Muscle layer of colon (tissue), 2 donors: ENCODE measurements around the gene TXNDC2.

ENCODE experiments used
- H3K27ac ChIP-seq: one replicate; pipeline ENCODE4 v1.7.0; 2013; ENCODE audit warnings: low read depth, mild to moderate bottlenecking, low read length, moderate library complexity
- H3K27me3 ChIP-seq, 2 donors: one replicate each; pipeline ENCODE4 v1.7.0; 2013; ENCODE audit warnings: low read length in 2 of 2, mild to moderate bottlenecking in 2 of 2; ENCODE audit not compliant: insufficient read depth in 2 of 2, control insufficient read depth in 1 of 2
- H3K36me3 ChIP-seq: one replicate; pipeline ENCODE4 v1.7.0; 2013; ENCODE audit warnings: mild to moderate bottlenecking, low read length; ENCODE audit not compliant: insufficient read depth
- H3K4me1 ChIP-seq: one replicate; pipeline ENCODE4 v1.7.0; 2013; ENCODE audit warnings: mild to moderate bottlenecking, low read length; ENCODE audit not compliant: insufficient read depth
- H3K4me3 ChIP-seq, 2 donors: one replicate each; pipeline ENCODE4 v1.7.0; 2013; ENCODE audit warnings: low read length in 2 of 2, low read depth in 1 of 2, mild to moderate bottlenecking in 1 of 2, moderate library complexity in 1 of 2
- H3K9ac ChIP-seq: one replicate; pipeline ENCODE4 v1.7.0; 2013; ENCODE audit warnings: low read length
- H3K9me3 ChIP-seq: one replicate; pipeline ENCODE4 v1.7.0; 2013; ENCODE audit warnings: mild to moderate bottlenecking, low read length
- donor health status: abdominal sarcoma.
- donor health status: Adenocarcinoma of cecum.

The TXNDC2 gene

GRCh38 chr18:9885170-9886004 lies at the start of gene TXNDC2:
Gene TXNDC2, plus strand, starts transcription at chr18:9885973. Its CDS starts 708 bp downstream, at chr18:9886681.
- Histone ChIP-seq H3K36me3 (no peaks in the 10 kb centered on the region), H3K27ac (no peak within 1 kb of the TSS), H3K27me3 (no peaks in the 10 kb centered on the region), H3K4me3 (no peak within 1 kb of the TSS), H3K9me3 (no peaks in the 10 kb centered on the region), H3K9ac (no peak within 1 kb of the TSS), H3K4me1 (peaks cover 15% of the 10 kb centered on the region)

DNA sequence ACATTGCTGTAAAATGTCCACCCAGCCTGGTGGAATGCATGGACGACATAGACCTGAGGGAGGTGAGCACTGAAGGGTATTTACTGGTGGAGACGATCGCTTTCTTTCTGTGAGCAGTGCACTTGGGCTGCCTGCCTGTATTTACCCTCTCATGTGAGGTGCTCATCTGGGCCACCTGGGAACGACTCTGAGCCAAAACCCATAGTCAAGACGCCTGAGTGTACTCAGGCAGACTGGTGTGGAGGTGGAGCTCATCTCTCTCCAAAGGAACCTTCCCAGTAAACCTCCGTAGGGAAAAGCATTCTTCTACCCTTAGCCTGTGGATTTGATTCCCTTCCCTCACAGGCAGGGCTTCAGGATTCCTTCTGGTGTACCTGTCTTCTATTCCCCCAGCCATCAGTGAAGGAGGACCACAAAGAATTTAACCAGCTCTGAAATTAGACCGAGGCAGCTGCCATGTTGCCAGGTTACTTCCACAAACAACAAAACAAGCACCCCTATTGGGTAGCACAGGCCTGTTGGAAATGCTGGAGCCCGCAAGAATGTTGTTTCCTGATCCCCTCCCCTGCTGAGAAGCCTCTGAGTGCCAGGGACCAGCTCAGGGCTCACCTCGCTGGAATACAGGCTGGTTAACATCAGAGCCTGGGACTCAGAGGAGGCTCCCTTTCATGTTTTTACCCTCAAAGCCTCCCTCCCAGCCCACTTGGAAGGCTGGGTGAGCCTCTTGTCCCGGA lies 47.5 kb upstream of the TXNDC2 start:
- Histone ChIP-seq H3K9ac (no peak overlapping the region), H3K27me3 (no peaks in the 10 kb centered on the region), H3K27ac (peak overlapping the region; percentile 75), H3K9me3 (no peaks in the 10 kb centered on the region), H3K4me3 (no peak overlapping the region), H3K36me3 (no peaks in the 10 kb centered on the region), H3K4me1 (peaks cover 53% of the 10 kb centered on the region)

DNA sequence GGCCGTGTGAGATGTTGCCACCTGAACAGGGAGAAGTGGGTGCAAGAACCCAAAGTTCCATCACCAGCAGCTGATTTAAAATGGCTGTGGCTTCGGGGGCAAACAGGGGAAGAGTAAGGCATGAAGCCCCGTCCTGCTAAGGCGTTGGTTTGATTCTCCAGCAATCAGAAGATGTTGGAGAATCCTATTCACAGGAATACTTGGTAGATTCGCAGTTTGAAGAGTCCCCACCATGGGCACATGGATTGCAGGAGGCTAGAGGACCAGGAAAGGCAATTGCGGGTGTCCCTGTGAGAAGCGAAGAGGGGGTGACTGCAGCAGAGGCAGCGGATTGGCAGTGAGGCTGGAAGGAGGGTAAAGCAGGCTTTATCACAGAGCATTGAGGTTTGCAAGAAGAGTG lies 46.6 kb upstream of the TXNDC2 start:
- Histone ChIP-seq H3K4me3 (no peak overlapping the region), H3K9ac (no peak overlapping the region), H3K4me1 (peaks cover 53% of the 10 kb centered on the region), H3K27me3 (no peaks in the 10 kb centered on the region), H3K36me3 (no peaks in the 10 kb centered on the region), H3K9me3 (no peaks in the 10 kb centered on the region), H3K27ac (peak overlapping the region; percentile 75)

DNA sequence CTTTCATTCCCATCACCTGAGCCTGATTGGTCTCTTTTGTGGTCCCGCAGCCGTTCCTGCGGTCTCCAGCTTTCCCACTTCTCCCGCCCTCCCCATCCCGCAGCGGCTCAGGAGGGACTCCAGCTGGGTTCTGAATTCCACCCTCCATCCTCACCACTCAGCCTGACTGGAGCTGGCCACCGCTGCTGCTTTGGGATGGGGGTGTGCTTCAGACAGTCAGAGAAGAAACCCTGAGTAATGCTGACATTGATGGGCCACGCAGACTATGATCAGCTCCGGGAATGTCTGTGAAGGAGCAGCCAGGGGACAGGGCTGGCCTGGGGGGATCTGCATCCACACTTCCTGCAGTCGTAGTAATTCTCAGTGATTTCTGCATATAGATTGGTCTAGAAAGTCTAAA lies 45.9 kb upstream of the TXNDC2 start:
- H3K4me1 ChIP-seq, result peaks cover 53% of the 10 kb centered on the region
- H3K9me3 ChIP-seq, result no peaks in the 10 kb centered on the region
- no peak overlapping the region for H3K9ac ChIP-seq
- H3K4me3 ChIP-seq, result no peak overlapping the region
- no peaks in the 10 kb centered on the region for H3K36me3 ChIP-seq
- no peaks in the 10 kb centered on the region for H3K27me3 ChIP-seq
- no peak overlapping the region for H3K27ac ChIP-seq

- Histone ChIP-seq H3K4me1 (peaks cover 42% of the 10 kb centered on the region), H3K27ac (peak overlapping the region; percentile 1), H3K27me3 (no peaks in the 10 kb centered on the region), H3K9me3 (no peaks in the 10 kb centered on the region), H3K36me3 (no peaks in the 10 kb centered on the region), H3K9ac (no peak overlapping the region), H3K4me3 (no peak overlapping the region)
These were observed 44.0 kb upstream of the TXNDC2 start for GRCh38 chr18:9841752-9842151.

DNA sequence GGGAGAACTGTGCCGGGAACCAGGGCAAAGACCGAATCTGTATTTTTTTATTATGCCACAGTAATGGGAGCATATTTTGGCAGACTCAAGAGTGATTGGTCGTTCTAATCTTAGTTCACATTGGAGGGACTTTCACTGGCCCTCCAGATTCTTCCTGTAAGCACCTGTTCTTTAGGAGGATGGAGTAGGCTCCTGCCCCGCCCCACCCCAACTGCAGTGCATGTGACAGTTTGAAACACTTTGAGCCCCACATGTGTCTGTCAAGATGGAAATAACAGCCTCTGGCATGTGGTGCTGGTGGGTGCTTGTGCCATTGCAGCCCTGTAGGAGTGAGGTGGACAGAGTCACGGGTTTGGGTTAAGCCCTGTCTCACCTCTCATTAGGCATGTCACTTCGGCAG lies 43.3 kb upstream of the TXNDC2 start:
- Histone ChIP-seq H3K4me3 (no peak overlapping the region), H3K9ac (no peak overlapping the region), H3K36me3 (no peaks in the 10 kb centered on the region), H3K4me1 (peaks cover 44% of the 10 kb centered on the region), H3K9me3 (no peaks in the 10 kb centered on the region), H3K27ac (no peak overlapping the region), H3K27me3 (no peaks in the 10 kb centered on the region)

DNA sequence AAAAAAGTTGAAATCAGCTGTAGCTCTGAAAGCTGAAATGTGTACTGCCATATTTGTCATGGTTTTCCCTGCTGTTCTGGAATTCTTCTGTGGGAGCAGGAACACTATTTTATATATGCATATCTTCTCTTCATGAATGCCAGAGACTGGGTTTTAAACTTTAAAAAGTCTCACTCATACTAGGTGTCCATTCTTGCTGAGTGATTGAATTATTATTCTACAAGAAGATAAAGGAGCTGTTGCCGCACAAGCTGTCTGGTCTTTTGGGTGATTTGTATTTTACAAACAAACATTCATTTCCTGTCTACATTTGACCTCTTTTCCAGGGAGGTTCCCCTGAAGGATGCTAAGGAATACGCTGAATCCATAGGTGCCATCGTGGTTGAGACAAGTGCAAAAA lies 40.5 kb upstream of the TXNDC2 start:
- no peak overlapping the region for H3K4me3 ChIP-seq
- peaks cover 33% of the 10 kb centered on the region for H3K4me1 ChIP-seq
- no peaks in the 10 kb centered on the region for H3K9me3 ChIP-seq
- no peak overlapping the region for H3K27ac ChIP-seq
- H3K9ac ChIP-seq, result no peak overlapping the region
- H3K27me3 ChIP-seq, result no peaks in the 10 kb centered on the region
- H3K36me3 ChIP-seq, result no peaks in the 10 kb centered on the region

DNA sequence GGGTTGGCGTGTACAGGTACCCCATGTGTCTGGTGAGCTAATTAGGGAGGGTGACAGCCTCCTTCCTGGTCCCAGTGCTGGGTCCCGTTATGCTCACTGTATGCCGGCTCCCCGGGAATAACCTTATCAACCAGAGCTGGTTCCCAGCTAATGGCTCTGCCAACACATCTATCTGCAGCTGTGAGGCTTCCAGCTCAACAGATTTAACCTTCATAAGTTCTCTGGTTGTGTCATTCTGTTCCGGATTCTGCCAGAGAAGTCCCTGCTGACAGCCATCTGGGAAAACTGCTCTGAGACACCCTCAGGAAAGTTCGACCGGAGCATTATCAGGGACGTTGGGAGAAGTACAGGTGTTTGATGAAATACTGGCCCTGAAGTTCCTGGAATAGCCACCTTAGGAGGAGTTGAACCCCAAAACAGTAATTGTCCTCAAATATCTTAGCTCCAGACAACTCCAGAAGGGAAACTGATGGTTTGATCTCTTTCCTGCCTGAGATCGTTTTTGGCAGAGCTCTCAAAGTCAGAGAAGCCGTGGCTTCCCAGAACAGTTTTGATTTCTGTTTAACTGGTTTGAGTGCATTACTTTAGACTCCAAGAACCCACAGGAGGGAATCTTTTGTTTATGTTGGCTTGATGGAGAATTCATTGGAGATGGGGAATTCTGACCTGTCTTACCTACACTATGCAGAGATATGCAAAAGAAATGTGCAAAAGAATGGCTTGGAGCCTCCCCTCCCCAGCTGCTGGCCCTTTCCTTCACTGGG lies 39.4 kb upstream of the TXNDC2 start:
- peaks cover 32% of the 10 kb centered on the region for H3K4me1 ChIP-seq
- H3K27me3 ChIP-seq, result no peaks in the 10 kb centered on the region
- H3K36me3 ChIP-seq, result no peaks in the 10 kb centered on the region
- H3K4me3 ChIP-seq, result no peak overlapping the region
- no peak overlapping the region for H3K9ac ChIP-seq
- H3K27ac ChIP-seq, result peak overlapping the region; percentile 61
- H3K9me3 ChIP-seq, result no peaks in the 10 kb centered on the region

DNA sequence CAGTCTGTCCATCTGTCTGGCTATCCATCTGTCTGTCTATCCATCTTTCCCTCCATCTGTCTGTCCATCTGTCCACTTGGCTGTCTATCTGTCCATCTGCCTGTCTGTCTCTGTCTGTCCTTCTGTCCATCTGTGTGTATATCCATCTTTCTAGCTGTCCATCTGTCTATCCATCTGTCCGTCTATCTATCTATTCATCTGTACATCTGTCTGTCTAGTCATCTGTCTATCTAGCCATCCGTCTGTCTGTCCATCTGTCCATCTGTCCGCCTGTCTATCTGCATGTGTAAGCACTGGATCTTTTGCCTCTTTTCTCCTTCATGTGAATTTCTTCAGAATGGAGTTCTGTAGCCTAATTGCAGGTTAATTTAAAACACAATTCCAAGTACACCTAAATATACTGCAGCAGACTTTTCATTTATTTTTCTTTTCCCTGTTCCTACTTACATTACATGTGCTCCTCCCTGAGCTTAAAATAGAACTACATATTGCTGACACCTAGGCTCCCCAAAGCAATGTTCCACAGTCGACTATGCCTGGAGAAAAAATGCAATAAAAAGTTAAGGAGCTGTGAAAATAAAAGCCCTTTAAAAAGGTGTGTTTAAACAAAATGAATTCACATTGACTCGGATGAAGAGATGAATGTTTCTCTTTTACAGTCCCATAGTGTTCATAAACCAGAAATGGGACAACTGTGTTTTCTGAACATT lies 37.4 kb upstream of the TXNDC2 start:
- H3K4me3 ChIP-seq, result no peak overlapping the region
- H3K4me1 ChIP-seq, result peaks cover 21% of the 10 kb centered on the region
- H3K27me3 ChIP-seq, result no peaks in the 10 kb centered on the region
- H3K9me3 ChIP-seq, result no peaks in the 10 kb centered on the region
- H3K36me3 ChIP-seq, result no peaks in the 10 kb centered on the region
- H3K27ac ChIP-seq, result no peak overlapping the region
- no peak overlapping the region for H3K9ac ChIP-seq

GRCh38 chr18:9849407-9850283 lies 36.1 kb upstream of the TXNDC2 start:
- H3K27me3 ChIP-seq, result no peaks in the 10 kb centered on the region
- H3K9ac ChIP-seq, result no peak overlapping the region
- no peak overlapping the region for H3K27ac ChIP-seq
- no peaks in the 10 kb centered on the region for H3K9me3 ChIP-seq
- no peak overlapping the region for H3K4me3 ChIP-seq
- no peaks in the 10 kb centered on the region for H3K36me3 ChIP-seq
- H3K4me1 ChIP-seq, result peaks cover 26% of the 10 kb centered on the region
